H1 (cell line): ENCODE data around the gene THTPA. TPM values are rescaled to one million over a fixed set of nuclear protein-coding genes. Genes with fewer than 3 reads are reported as not detected.
A peak's percentile ranks its signal among the peaks of the same experiment; 100 is the strongest.

Experiments
- CTCF ChIA-PET: fragments of 300-600 bp; sonication (Branson Sonifier 250); formaldehyde crosslinking; loops from one replicate; lab custom pipeline; 2021; ENCODE audit not compliant: partially characterized antibody; lab: Charles Lee
- POLR2A ChIA-PET: fragments of 300-600 bp; sonication (Branson Sonifier 250); formaldehyde crosslinking; loops from one replicate; lab custom pipeline; 2021; ENCODE audit warnings: inconsistent platforms; ENCODE audit not compliant: partially characterized antibody; lab: Charles Lee
- DNase-seq, 2 experiments: peaks; one replicate each; pipeline versions ENCODE4 v3.0.0 to v3.0.0-alpha.2; 2010 to 2022; ENCODE audit warnings: low spot score in 2 of 2, low read depth in 1 of 2, mixed read lengths in 1 of 2
- FAIRE-seq: peaks from 2 replicates; lab custom pipeline; 2011; peaks lifted over from hg19 to GRCh38; lab: Jason Lieb, UNC
- H2AFZ ChIP-seq: 2 replicates; pipeline ENCODE4 v1.8.1; 2012; ENCODE audit warnings: low read length, inconsistent platforms
- H2AK5ac ChIP-seq: 2 replicates; pipeline ENCODE4 v1.6.1; 2013; ENCODE audit warnings: low read depth, low read length
- H2BK120ac ChIP-seq: replicated peaks from 2 replicates; pipeline ENCODE3; 2013; ENCODE audit warnings: low read depth, low read length, inconsistent platforms
- H2BK12ac ChIP-seq: 2 replicates; pipeline ENCODE4 v1.6.1; 2013; ENCODE audit warnings: low read depth, low read length
- H2BK15ac ChIP-seq: 2 replicates; pipeline ENCODE4 v1.6.1; 2013; ENCODE audit warnings: low read length
- H2BK20ac ChIP-seq: 2 replicates; pipeline ENCODE4 v1.6.1; 2013; ENCODE audit warnings: low read length
- H2BK5ac ChIP-seq: 2 replicates; pipeline ENCODE4 v1.6.1; 2013; ENCODE audit warnings: low read depth, low read length
- H3K14ac ChIP-seq: 2 replicates; pipeline ENCODE4 v1.6.1; 2013; ENCODE audit warnings: inconsistent platforms; ENCODE audit not compliant: insufficient read length
- H3K18ac ChIP-seq: 2 replicates; pipeline ENCODE4 v1.6.1; 2013; ENCODE audit warnings: low read length; ENCODE audit errors: extremely low read depth
- H3K23ac ChIP-seq: 2 replicates; pipeline ENCODE4 v1.6.1; 2013; ENCODE audit warnings: inconsistent platforms; ENCODE audit not compliant: insufficient read length
- H3K23me2 ChIP-seq: 2 replicates; pipeline ENCODE4 v1.6.1; 2013; ENCODE audit warnings: low read depth, low read length
- H3K27ac ChIP-seq: 2 replicates; pipeline ENCODE4 v1.6.1; 2011; ENCODE audit warnings: low read depth, low read length, inconsistent platforms
- H3K27me3 ChIP-seq, 4 experiments: replicated peaks in 1 of 4; 1 replicate in 1 of 4; 2 replicates in 3 of 4; pipeline versions ENCODE4 v1.6.1 to v1.8.1; 2011 to 2013; ENCODE audit warnings: low read length in 3 of 4, mild to moderate bottlenecking in 3 of 4, inconsistent platforms in 2 of 4, mixed read lengths in 2 of 4, moderate library complexity in 1 of 4; ENCODE audit not compliant: control insufficient read depth in 3 of 4, insufficient read depth in 3 of 4; ENCODE audit errors: extremely low read depth in 1 of 4
- H3K36me3 ChIP-seq, 4 experiments: 2 replicates each; pipeline versions ENCODE4 v1.6.1 to v1.8.1; 2011 to 2013; ENCODE audit warnings: mild to moderate bottlenecking in 4 of 4, low read length in 3 of 4, moderate library complexity in 2 of 4, control low read depth in 1 of 4, inconsistent platforms in 1 of 4; ENCODE audit not compliant: insufficient read depth in 4 of 4, control insufficient read depth in 2 of 4
- H3K4ac ChIP-seq: replicated peaks from 2 replicates; pipeline ENCODE3; 2013; ENCODE audit warnings: low read length, low read depth, mixed read lengths, inconsistent platforms; ENCODE audit not compliant: insufficient read length
- H3K4me1 ChIP-seq, 4 experiments: replicated peaks in 1 of 4; 1 replicate in 1 of 4; 2 replicates in 3 of 4; pipeline versions ENCODE4 v1.6.1 to v1.8.1; 2011 to 2013; ENCODE audit warnings: low read length in 3 of 4, inconsistent platforms in 2 of 4, mixed read lengths in 1 of 4; ENCODE audit not compliant: insufficient read depth in 4 of 4, control insufficient read depth in 3 of 4
- H3K4me2 ChIP-seq, 2 experiments: 2 replicates each; pipeline versions ENCODE4 v1.6.1 to v1.8.1; 2011 to 2013; ENCODE audit warnings: low read depth in 2 of 2, low read length in 2 of 2, control low read depth in 1 of 2, inconsistent platforms in 1 of 2, mild to moderate bottlenecking in 1 of 2; ENCODE audit not compliant: insufficient read depth in 1 of 2
- H3K4me3 ChIP-seq, 4 experiments: fragments of 200-600, 300-600 bp in 1 of 4; sonication (generic), shearing (Covaris generic), sonication (Bioruptor Twin) in 1 of 4; 2 replicates each; pipeline versions ENCODE4 v1.5.1 to v1.8.1; 2011 to 2016; ENCODE audit warnings: low read length in 4 of 4, low read depth in 3 of 4, control low read depth in 2 of 4, inconsistent platforms in 2 of 4, mild to moderate bottlenecking in 2 of 4, mixed read lengths in 1 of 4, moderate library complexity in 1 of 4; ENCODE audit not compliant: insufficient read depth in 2 of 4; ENCODE audit errors: extremely low read depth in 1 of 4
- H3K56ac ChIP-seq: replicated peaks from 2 replicates; pipeline ENCODE3; 2013; ENCODE audit warnings: low read depth, mild to moderate bottlenecking, mixed read lengths, low read length, inconsistent platforms; ENCODE audit not compliant: insufficient read length
- H3K79me1 ChIP-seq: 2 replicates; pipeline ENCODE4 v1.6.1; 2013; ENCODE audit warnings: low read depth, low read length, control low read depth
- H3K79me2 ChIP-seq, 2 experiments: 2 replicates each; pipeline versions ENCODE4 v1.6.1 to v1.8.1; 2012 to 2013; ENCODE audit warnings: low read length in 2 of 2, mild to moderate bottlenecking in 2 of 2, inconsistent platforms in 1 of 2; ENCODE audit not compliant: insufficient read depth in 2 of 2, control insufficient read depth in 1 of 2
- H3K9ac ChIP-seq, 4 experiments: replicated peaks in 1 of 4; 1 replicate in 1 of 4; 2 replicates in 3 of 4; pipeline versions ENCODE4 v1.6.1 to v1.8.1; 2011 to 2013; ENCODE audit warnings: low read depth in 3 of 4, low read length in 3 of 4, control low read depth in 2 of 4, mild to moderate bottlenecking in 2 of 4, moderate library complexity in 2 of 4, inconsistent platforms in 1 of 4; ENCODE audit errors: extremely low read depth in 1 of 4
- H3K9me3 ChIP-seq, 2 experiments: 2 replicates each; pipeline versions ENCODE4 v1.6.1 to v1.8.1; 2012 to 2013; ENCODE audit warnings: mild to moderate bottlenecking in 2 of 2, moderate library complexity in 2 of 2, control low read depth in 1 of 2, inconsistent platforms in 1 of 2, low read depth in 1 of 2, low read length in 1 of 2, mixed read lengths in 1 of 2; ENCODE audit not compliant: insufficient read depth in 2 of 2
- H4K20me1 ChIP-seq, 2 experiments: replicated peaks in 1 of 2; 2 replicates each; pipeline versions ENCODE3 to v1.8.1; 2011 to 2013; ENCODE audit warnings: inconsistent platforms in 2 of 2, low read length in 2 of 2, mild to moderate bottlenecking in 1 of 2; ENCODE audit not compliant: insufficient read depth in 2 of 2, control insufficient read depth in 1 of 2
- H4K5ac ChIP-seq: 2 replicates; pipeline ENCODE4 v1.6.1; 2013; ENCODE audit warnings: low read length, low read depth, mixed read lengths, inconsistent platforms; ENCODE audit not compliant: insufficient read length
- H4K8ac ChIP-seq: 2 replicates; pipeline ENCODE4 v1.8.0; 2013; ENCODE audit warnings: mild to moderate bottlenecking, moderate library complexity, low read length, inconsistent platforms; ENCODE audit not compliant: insufficient read depth; ENCODE audit errors: extremely low read depth
- H4K91ac ChIP-seq: replicated peaks from 2 replicates; pipeline ENCODE3; 2013; ENCODE audit warnings: low read length, mixed read lengths, inconsistent platforms; ENCODE audit not compliant: insufficient read length
- ATF2 ChIP-seq: IDR thresholded peaks from 2 replicates; pipeline ENCODE4 v1.6.1; 2012; ENCODE audit warnings: low read length, inconsistent platforms
- EP300 ChIP-seq, 2 experiments: IDR thresholded peaks; 1 replicate in 1 of 2; 2 replicates in 1 of 2; pipeline ENCODE4 v1.6.1; 2011 to 2012; ENCODE audit warnings: low read depth in 2 of 2, low read length in 2 of 2, mild to moderate bottlenecking in 2 of 2, borderline replicate concordance in 1 of 2, inconsistent platforms in 1 of 2, moderate library complexity in 1 of 2
- JUND ChIP-seq: IDR thresholded peaks from 2 replicates; pipeline ENCODE4 v1.6.1; 2011; ENCODE audit warnings: mild to moderate bottlenecking, improper control_type of control experiment, low read length
- NRF1 ChIP-seq: IDR thresholded peaks from 2 replicates; pipeline ENCODE4 v1.6.1; 2011; ENCODE audit warnings: mild to moderate bottlenecking, low read depth, low read length, improper control_type of control experiment
- SIN3A ChIP-seq, 2 experiments: IDR thresholded peaks in 1 of 2; conservative IDR thresholded peaks in 1 of 2; 2 replicates each; pipeline ENCODE4 v1.6.1; 2011 to 2012; ENCODE audit warnings: low read length in 2 of 2, improper control_type of control experiment in 1 of 2, low read depth in 1 of 2, mild to moderate bottlenecking in 1 of 2
- SP1 ChIP-seq: IDR thresholded peaks from 2 replicates; pipeline ENCODE4 v1.6.1; 2011; ENCODE audit warnings: low read depth, low read length
- WGBS, 2 experiments: shearing (Covaris generic) in 1 of 2; methylation state at CpG; one replicate each; pipeline versions ENCODE4 v1.1.6 to v1.1.7; 2013 to 2015; ENCODE audit warnings: low lambda C conversion rate in 2 of 2, mixed read lengths in 2 of 2, inconsistent platforms in 1 of 2, low coverage in 1 of 2, missing lambda C conversion rate in 1 of 2; ENCODE audit not compliant: insufficient replicate concordance in 2 of 2, insufficient coverage in 1 of 2, insufficient read length in 1 of 2; ENCODE audit errors: extremely low coverage in 1 of 2, missing lambda C conversion rate in 1 of 2; 5-methylcytosine and 5-hydroxymethylcytosine counted together
- polyA plus RNA-seq, 7 experiments: library from polyadenylated mRNA; depleted of rRNA in 3 of 7; stranded (reverse) in 5 of 7; unstranded in 2 of 7; fragments of >200 nt in 5 of 7; fragments of 200-250 nt in 2 of 7; gene quantifications; 1 replicate in 5 of 7; 2 replicates in 1 of 7; 4 replicates in 1 of 7; pipeline versions ENCODE4 v1.2.1 to v1.2.3, GENCODE V29; 2011 to 2013; ENCODE audit warnings: missing spikeins in 2 of 7, mixed read lengths in 2 of 7
- total RNA-seq: library from RNA; stranded (reverse); fragmentation: NEBNext Ultra II Directional; extraction: Animal tissue kit (Norgen Biotek cat#: 25700); gene quantifications from 2 replicates; pipeline ENCODE4 v1.2.1, GENCODE V29; 2021
- TF ChIP-seq, protein P1 (sequence below): IDR thresholded peaks from 2 replicates; pipeline ENCODE4 v1.6.1; 2012; ENCODE audit warnings: inconsistent platforms

THTPA gene
- total and polyA plus RNA-seq, 2 of the 8 experiments (the other 6 are each of a cell fraction or from before 2014, with no cell fraction given) = 16.6 to 19.0 TPM

DNA sequence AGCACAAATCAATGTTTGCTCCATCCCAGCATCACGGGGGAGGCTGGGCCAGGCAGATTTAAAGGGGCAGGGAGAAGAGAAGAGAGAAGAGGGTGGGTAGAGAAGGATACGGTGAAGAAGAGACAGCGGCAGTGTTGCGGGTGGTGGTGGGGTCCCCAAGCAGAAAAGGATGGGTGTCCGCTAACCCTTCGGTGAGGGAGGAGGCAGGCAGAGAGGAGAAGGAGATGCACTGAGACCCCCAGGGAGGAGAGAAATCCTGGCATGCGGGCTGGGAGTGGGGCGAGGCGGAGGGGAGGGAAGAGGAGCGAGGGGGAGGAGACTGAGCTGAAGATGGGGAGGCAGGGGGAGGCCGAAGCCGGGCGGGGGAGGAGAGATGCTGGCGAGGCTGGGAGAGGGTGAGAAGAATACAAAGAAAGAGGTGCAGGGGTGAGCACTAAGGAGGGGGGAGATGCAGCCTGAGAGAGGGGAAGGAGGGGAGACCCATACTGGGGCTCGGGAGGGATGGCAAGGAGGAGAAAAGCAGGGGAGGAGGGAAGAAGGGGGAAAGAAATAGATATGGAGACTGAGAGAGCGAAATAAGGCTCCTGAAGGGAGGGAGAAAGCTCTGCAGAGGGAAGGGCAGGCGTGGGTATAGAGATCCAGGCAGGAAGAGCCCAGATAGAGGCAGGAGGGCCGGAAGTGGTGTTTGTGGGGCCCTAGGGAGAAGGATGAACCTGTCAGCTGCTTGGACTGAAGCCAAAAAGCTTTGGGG is 22.7 kb downstream of the THTPA start, which contains the start of gene JPH4:
Gene JPH4, minus strand, starts transcription at position 231 of the 751 bp plus-strand sequence. CDS start 1,337 bp downstream, outside the sequence.
- H3K79me1 ChIP-seq = no peaks in the 10 kb centered on the region
- peak within 1 kb of the TSS; percentile 71; the same call in 1 of the 2 replicates for H2BK5ac ChIP-seq
- no peak within 1 kb of the TSS for H2BK120ac ChIP-seq
- FAIRE-seq = no peak
- H4K8ac ChIP-seq = no peak within 1 kb of the TSS
- H3K18ac ChIP-seq = peak within 1 kb of the TSS; percentile 72
- no peak within 1 kb of the TSS for H3K14ac ChIP-seq
- H3K23ac ChIP-seq = no peak within 1 kb of the TSS
- peaks cover 20% of the 10 kb centered on the region; the same call in 1 of the 2 replicates for H3K23me2 ChIP-seq
- H3K4ac ChIP-seq = peak within 1 kb of the TSS; percentile 42
- peaks cover 5 to 15% (median 9%) of the 10 kb centered on the region in 4 experiments; a peak in 6 of 7 replicates for H3K4me1 ChIP-seq
- peak in 1 of 2 experiments; percentile 77 for DNase-seq
- H2AFZ ChIP-seq = no peak within 1 kb of the TSS
- H2AK5ac ChIP-seq = peak within 1 kb of the TSS; percentile 45; the same call in 1 of the 2 replicates
- peaks cover 6 to 7% of the 10 kb centered on the region in 2 experiments for H4K20me1 ChIP-seq
- peaks cover 17 to 29% (median 25%) of the 10 kb centered on the region in 4 experiments for H3K27me3 ChIP-seq
- H3K79me2 ChIP-seq = no peaks in the 10 kb centered on the region
- peak within 1 kb of the TSS; percentile 6 for H4K91ac ChIP-seq
- H3K56ac ChIP-seq = no peak within 1 kb of the TSS
- WGBS, 2 experiments = 5% methylated on average over 7 of the region's 18 CpGs; no CpG with 5 or more reads in 1 of the 2 experiments
- no peak within 1 kb of the TSS for H3K27ac ChIP-seq
- ChIA-PET CTCF (interaction anchor here (0.6 to 1.7 kb wide), 6 partner anchors 9 to 352 kb away, joined by 3 to 6 read pairs (median 4); no protein-coding TSS in a partner anchor), POLR2A (interaction anchor here (1.2 to 3.8 kb wide), 4 partner anchors 10 to 473 kb away, joined by 4 to 11 read pairs (median 6); partner anchors contain the start of gene CARMIL3)
- no peak within 1 kb of the TSS for H4K5ac ChIP-seq
- peaks cover 0 to 4% (median 0%) of the 10 kb centered on the region in 4 experiments; a peak in 1 of 8 replicates for H3K36me3 ChIP-seq
- peak within 1 kb of the TSS; percentile 9 for H2BK20ac ChIP-seq
- peak within 1 kb of the TSS; percentile 23 to 93 (median 54) for H3K4me3 ChIP-seq
- peak within 1 kb of the TSS; percentile 70 to 88 for H3K4me2 ChIP-seq
- no peaks in the 10 kb centered on the region for H3K9me3 ChIP-seq
- peak within 1 kb of the TSS; percentile 92; the same call in 1 of the 2 replicates for H2BK12ac ChIP-seq
- H2BK15ac ChIP-seq = peak within 1 kb of the TSS; percentile 92; the same call in 1 of the 2 replicates
- H3K9ac ChIP-seq = peak within 1 kb of the TSS in 1 of 4 experiments; percentile 7; a peak in 1 of 7 replicates
- TF ChIP-seq ATF2 (no peak), NRF1 (no peak), SIN3A (conservative IDR thresholded peaks at IDR 0.05 in 1 of 2, IDR thresholded peaks at IDR 0.05 in 1 of 2; ENCODE audit: low read depth in 1 of 2, low read length in 2 of 2) (0 out of 4 replicates have a peak, but pooled peaks of 1 of the 2 experiments have one; percentile 18), SP1 (peak; percentile 58; the same call in 1 of the 2 replicates), EP300 (IDR thresholded peaks at IDR 0.05; ENCODE audit: borderline replicate concordance in 1 of 2, low read depth in 2 of 2, low read length in 2 of 2) (peak in 1 of 2 experiments; percentile 17; a peak in 1 of 3 replicates), JUND (no peak)
- TF ChIP-seq, protein P1, sequence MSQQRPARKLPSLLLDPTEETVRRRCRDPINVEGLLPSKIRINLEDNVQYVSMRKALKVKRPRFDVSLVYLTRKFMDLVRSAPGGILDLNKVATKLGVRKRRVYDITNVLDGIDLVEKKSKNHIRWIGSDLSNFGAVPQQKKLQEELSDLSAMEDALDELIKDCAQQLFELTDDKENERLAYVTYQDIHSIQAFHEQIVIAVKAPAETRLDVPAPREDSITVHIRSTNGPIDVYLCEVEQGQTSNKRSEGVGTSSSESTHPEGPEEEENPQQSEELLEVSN = 0 out of 2 replicates have a peak, but pooled peaks have one; percentile 36
